Fibroblast of mammary gland (primary cell): ENCODE results near the gene SPTB.

Source experiments
- DNase-seq: peaks from one replicate; pipeline ENCODE4 v3.0.0-alpha.2; 2010; ENCODE audit warnings: low read depth
- H3K4me3 ChIP-seq: 2 replicates; pipeline ENCODE4 v1.5.1; 2011; ENCODE audit warnings: low read depth, mild to moderate bottlenecking, low read length, moderate library complexity; ENCODE audit not compliant: control insufficient read depth
- CTCF ChIP-seq: conservative IDR thresholded peaks from 2 replicates; pipeline ENCODE4 v1.5.1; 2011; ENCODE audit warnings: low read depth, low read length, inconsistent platforms; ENCODE audit not compliant: control insufficient read depth, insufficient read depth

SPTB gene

DNA sequence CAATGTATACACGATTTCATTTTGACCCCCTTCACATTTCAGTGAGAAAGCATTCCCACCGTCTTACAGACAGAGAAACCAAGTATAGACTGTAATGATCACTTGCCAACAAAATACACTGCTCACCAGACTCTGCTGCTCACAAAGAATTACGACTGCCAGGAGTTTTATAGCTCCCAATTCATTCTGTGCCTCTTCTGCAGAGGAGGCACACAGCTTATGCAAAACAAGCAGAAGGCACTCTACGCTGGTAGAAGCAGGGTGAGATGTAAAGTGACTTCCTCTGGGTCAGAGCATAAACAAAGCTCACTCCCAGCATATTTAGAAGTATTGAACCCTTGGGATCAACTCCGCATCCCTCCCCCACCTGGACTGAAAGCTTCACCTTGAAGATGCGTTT is 14.6 kb downstream of the SPTB start:
- DNase-seq: no peak
- TF ChIP-seq CTCF: no peak
- no peak overlapping the region for H3K4me3 ChIP-seq

DNA sequence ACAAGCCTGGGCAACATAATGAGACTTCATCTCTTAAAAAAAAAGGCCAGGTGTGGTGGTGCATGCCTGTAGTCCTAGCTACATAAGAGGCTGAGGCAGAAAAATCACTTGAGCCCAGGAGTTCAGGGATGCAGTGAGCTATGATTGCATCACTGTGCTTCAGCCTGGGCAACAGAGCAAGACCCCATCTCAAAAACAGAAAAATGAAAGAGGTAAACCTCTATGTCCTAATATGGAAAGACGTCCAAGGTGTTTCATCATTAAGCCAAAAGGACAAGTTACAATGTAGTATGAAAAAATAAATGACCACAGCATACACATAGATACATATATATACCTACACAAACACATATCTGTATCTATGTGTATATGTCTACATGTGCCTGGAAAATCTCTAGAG is 15.4 kb downstream of the SPTB start:
- TF ChIP-seq CTCF: no peak
- no peak for DNase-seq
- no peak overlapping the region for H3K4me3 ChIP-seq

GRCh38 chr14:64861916-64862315 is 17.8 kb downstream of the SPTB start:
- no peak for TF ChIP-seq CTCF
- no peak overlapping the region for H3K4me3 ChIP-seq
- DNase-seq: no peak

DNA sequence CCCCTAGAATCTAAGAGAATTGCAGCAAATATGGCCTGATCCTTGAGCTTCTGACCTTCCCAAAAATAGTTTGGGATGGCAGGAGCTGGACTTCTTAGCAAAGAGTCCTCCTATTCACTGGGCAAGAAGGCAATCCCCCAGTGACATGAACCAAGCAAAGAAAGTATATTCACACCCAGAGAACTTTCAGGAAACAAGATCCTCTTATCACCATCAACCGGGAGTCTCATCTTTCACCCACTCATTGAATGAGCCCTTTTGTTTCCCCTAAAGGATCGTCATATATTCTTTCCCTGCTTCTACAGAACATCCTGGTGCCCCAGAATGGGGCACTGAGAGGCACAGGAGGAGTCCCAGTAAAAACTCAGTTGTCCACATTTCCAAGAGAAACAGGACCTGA is 19.7 kb downstream of the SPTB start:
- DNase-seq: no peak
- TF ChIP-seq CTCF: no peak
- H3K4me3 ChIP-seq: no peak overlapping the region

DNA sequence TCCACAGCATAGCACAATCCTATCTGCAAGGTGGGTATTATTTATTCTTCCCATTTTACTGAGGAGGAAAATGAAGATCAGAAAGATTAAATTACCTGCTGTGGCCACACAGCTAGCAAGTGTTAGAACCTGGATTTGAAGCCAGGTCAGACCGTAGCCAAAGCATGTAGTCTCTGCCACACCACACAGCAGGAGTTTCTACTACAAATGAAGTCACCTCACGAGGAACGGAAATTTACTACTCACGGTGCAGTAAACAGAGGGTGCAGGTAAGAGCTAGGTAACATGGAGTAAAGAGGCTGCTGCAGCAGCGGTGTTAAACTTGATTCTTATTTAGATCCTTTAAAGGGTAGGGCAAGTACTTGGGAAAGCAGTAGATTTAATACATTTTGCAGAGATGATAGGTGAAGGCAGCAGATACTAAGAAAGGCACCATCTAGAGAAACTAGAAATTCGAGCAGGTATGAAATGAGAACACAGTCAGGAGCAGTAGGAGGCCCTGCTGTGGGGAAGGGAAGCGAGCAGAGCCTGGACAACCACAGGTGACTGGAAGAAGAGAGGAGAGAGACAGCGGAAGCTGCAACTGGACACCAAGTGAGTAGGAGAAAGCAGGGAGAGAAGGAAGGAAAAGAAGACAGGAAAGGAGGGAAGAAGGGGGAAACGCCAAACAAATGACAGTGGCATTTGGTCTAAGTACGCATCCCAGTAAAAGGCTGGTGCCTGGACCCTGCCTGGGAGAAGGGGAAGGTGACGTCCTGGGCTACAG is 21.5 kb downstream of the SPTB start:
- no peak for TF ChIP-seq CTCF
- no peak overlapping the region for H3K4me3 ChIP-seq
- no peak for DNase-seq

GRCh38 chr14:64856529-64857445 is 22.9 kb downstream of the SPTB start:
- no peak for DNase-seq
- no peak overlapping the region for H3K4me3 ChIP-seq
- no peak for TF ChIP-seq CTCF
